HG02885 (cell line): ENCODE measurements around the gene SCAI.
"Not testable (repeated sequence)": the region's sequence is repeated elsewhere in the genome, so short reads cannot be mapped to it uniquely, and the experiment has no call there.

Experiments used
- ATAC-seq: cut with Tn5 transposase; IDR thresholded peaks from one replicate; pipeline ENCODE4 v1.9.1; 2021; ENCODE audit warnings: mild to moderate bottlenecking; ENCODE audit not compliant: unreplicated experiment, poor library complexity

Gene SCAI

GRCh38 chr9:125043631-125044030, 99.7 kb downstream of the SCAI start:
- ATAC-seq = no peak

- no peak for ATAC-seq
Measured at GRCh38 chr9:125043148-125043547, 100.2 kb downstream of the SCAI start.

GRCh38 chr9:125038166-125038565, 105.2 kb downstream of the SCAI start:
- no peak for ATAC-seq

DNA sequence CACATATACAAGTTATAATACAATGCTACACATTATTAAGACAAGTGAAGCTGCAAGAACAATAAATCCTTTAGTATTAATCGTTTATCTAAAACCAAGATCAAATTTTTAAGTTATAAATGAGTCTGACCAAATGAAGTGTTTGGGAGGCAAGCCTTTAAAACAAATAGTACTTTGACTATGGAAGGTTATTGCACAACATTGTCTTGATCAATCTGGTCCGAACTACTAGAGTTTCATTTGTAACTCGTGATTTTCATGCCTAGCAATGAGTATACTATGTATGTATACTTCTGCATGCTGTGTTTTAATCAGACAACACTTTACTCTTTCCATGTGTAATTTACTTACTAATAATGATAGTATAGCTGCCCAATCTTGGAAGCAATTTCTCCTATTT, 115.3 kb downstream of the SCAI start:
- no peak for ATAC-seq

- ATAC-seq = no peak
Measured at GRCh38 chr9:125024917-125025316, 118.4 kb downstream of the SCAI start.

- ATAC-seq = no peak
Measured at GRCh38 chr9:125021069-125021468, 122.3 kb downstream of the SCAI start.

DNA sequence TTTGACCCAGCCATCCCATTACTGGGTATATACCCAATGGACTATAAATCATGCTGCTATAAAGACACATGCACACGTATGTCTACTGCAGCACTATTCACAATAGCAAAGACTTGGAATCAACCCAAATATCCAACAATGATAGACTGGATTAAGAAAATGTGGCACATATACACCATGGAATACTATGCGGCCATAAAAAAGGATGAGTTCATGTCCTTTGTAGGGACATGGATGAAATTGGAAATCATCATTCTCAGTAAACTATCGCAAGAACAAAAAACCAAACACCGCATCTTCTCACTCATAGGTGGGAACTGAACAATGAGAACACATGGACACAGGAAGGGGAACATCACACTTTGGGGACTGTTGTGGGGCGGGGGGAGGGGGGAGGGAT, 127.7 kb downstream of the SCAI start:
- not testable (repeated sequence) for ATAC-seq

DNA sequence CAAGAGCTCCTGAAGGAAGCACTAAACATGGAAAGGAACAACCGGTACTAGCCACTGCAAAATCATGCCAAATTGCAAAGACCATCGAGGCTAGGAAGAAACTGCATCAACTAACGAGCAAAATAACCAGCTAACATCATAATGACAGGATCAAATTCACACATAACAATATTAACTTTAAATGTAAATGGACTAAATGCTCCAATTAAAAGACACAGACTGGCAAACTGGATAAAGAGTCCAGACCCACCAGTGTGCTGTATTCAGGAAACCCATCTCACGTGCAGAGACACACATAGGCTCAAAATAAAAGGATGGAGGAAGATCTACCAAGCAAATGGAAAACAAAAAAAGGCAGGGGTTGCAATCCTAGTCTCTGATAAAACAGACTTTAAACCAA, 131.3 kb downstream of the SCAI start:
- ATAC-seq = not testable (repeated sequence)

GRCh38 chr9:125008599-125008998, 134.7 kb downstream of the SCAI start:
- ATAC-seq = no peak

DNA sequence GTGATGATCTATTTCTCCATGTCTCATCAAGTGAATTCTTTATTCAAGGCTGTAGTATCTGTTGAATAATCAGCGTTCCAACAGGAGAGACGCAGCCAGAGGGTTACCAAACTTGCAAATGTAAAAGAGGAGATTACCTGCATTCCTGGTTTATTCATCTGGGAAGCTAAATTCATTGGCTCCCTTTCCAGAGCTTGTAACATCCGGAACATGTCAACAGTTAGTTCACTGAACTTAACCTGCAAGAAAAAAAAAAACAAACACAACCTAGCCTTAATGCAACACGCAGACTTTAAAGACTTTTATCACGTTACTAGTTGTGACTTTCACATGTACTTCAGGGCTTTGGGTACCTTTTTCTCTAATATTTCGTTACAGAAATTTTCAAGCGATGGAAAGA, 140.0 kb downstream of the SCAI start:
- ATAC-seq = no peak

- ATAC-seq = no peak
Measured at GRCh38 chr9:124983698-124984097, 159.6 kb downstream of the SCAI start.

DNA sequence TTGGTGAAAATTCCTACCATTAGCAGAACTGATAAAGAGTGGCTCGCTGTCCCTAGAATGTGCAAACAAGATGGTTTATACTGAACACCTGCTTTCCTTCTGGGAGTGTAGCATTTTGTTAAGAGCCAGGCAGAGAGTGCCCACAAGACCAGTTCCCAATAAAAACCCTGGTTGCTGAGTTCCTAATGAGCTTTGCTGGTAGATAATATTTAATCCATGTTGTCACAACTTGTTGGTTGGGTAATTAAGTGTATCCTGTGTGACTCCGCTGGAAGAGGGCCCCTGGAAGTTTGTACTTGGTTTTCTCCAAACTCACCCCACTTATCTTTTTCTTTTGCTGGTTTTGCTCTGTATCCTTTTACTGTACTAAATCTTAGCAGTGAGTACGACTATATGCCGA, 162.9 kb downstream of the SCAI start:
- no peak for ATAC-seq

DNA sequence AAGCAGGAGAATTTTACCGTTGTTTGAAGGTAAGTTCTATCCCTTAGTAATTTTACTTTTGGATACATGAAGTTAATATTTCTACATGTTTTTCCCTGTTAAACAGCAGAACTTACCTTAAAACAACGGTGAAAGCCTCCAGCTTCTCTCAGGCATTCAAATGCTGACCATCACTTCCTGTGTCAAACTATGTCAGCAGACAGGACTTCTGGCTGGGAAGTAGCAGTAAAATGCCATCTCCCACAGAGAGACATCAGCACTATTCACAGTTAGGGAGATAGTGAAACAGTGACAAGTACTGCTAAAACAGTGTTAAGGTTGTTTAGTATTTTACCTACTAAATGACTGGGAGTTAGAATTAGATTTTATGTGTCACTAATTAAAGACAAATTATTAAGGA, 168.2 kb downstream of the SCAI start:
- no peak for ATAC-seq

GRCh38 chr9:124973807-124974206, 169.5 kb downstream of the SCAI start:
- ATAC-seq = no peak

GRCh38 chr9:124972241-124972770, 171.0 kb downstream of the SCAI start:
- no peak for ATAC-seq

DNA sequence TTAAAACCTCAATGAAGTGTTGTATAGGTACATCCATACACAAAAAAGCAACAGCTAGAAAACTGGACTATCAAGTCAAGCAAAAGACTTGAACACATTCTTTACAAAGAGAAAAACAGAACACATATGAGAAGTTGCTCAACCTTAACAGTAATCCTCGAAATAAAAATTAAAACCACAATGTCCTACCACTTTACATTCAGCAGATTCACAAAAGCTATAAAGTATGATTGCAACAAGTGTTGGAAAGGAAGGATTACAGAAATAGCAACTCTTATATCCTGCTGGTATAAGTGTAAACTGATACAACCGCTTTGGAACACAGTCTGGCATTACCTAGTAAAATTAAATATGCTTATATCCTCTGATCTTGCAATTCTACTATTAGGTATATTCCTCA, 173.9 kb downstream of the SCAI start:
- no peak for ATAC-seq

DNA sequence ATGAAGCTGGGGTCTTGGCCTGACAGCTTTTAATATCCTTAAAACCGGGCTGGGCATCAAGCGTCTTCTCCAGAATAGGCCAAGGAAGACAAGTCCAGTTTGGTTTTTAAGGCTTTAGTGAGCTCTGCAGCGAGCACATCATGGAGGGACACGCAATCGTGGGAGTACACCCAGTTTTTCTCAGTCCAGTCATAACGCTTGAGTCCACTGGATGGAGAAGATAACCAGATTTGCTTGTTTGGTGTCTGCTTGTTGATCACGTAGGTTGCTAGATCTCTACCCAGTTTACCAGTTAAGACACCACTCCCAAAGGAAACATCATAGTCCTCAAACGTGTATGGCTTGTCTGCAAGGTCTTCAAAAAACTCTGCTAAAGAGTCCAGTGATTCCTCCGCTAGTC, 175.1 kb downstream of the SCAI start:
- ATAC-seq = no peak

GRCh38 chr9:124965775-124966568, 177.4 kb downstream of the SCAI start:
- not testable (repeated sequence) for ATAC-seq

GRCh38 chr9:124964604-124965003, 178.7 kb downstream of the SCAI start:
- ATAC-seq = no peak

- no peak for ATAC-seq
Measured at GRCh38 chr9:124964056-124964455, 179.3 kb downstream of the SCAI start.

DNA sequence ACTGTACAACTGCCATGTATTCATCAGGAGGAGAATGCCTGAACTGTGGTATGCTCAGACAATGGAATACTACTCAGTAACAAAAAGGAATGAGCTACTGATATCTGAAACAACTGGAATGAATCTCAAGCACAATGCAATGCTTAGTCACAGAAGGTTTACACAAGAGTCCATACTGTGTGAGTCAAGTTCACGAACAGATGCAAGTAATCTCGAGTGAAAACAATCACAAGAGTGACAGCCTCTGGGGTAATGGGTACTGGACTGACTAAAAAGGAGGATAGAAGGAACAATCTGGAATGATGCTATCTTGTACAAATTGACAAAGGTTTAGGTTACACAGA, 182.9 kb downstream of the SCAI start:
- no peak for ATAC-seq

- ATAC-seq = not testable (repeated sequence)
Measured at GRCh38 chr9:124959671-124960408, 183.5 kb downstream of the SCAI start.
